Activated CD8-positive, alpha-beta memory T cell treated with anti-CD3 and anti-CD28 coated beads, Interleukin-2, amount 10 ng/mL, durations not matched to agents 7 days and 5 days (primary cell): ENCODE data around the gene INKA1. TPM values are rescaled to one million over a fixed set of nuclear protein-coding genes. Genes with fewer than 3 reads are reported as not detected.
A peak's percentile ranks its signal among the peaks of the same experiment; 100 is the strongest.

Experiments
- ATAC-seq: fragments of 150-1000 bp; cut with Tn5 transposase; one replicate; pipeline ENCODE4 v1.10.0; 2021; ENCODE audit warnings: moderate library complexity
- CTCF ChIA-PET: fragments of 350-600 bp; sonication (Branson Sonifier 250); formaldehyde crosslinking; loops from one replicate; lab custom pipeline; 2021; ENCODE audit warnings: antibody characterized with exemption; lab: Charles Lee
- DNase-seq: peaks from one replicate; pipeline ENCODE4 v3.0.0-alpha.2; 2020
- H3K27ac Mint-ChIP-seq: one replicate; pipeline ENCODE4 v1.8.0; 2021; ENCODE audit warnings: mild to moderate bottlenecking, mixed read lengths
- H3K27me3 Mint-ChIP-seq: one replicate; pipeline ENCODE4 v1.8.0; 2021; ENCODE audit warnings: mixed read lengths
- H3K36me3 Mint-ChIP-seq: one replicate; pipeline ENCODE4 v1.8.0; 2021; ENCODE audit warnings: mild to moderate bottlenecking, mixed read lengths
- H3K4me1 Mint-ChIP-seq: one replicate; pipeline ENCODE4 v1.8.0; 2021; ENCODE audit warnings: mixed read lengths
- H3K4me3 Mint-ChIP-seq: one replicate; pipeline ENCODE4 v1.8.0; 2021; ENCODE audit warnings: mild to moderate bottlenecking, moderate library complexity, mixed read lengths
- H3K9me3 Mint-ChIP-seq: one replicate; pipeline ENCODE4 v1.8.0; 2022; ENCODE audit warnings: low read depth, mixed read lengths
- total RNA-seq, 2 experiments: library from RNA; stranded (reverse); gene quantifications; one replicate each; pipeline ENCODE4 v1.2.3, GENCODE V29; 2021

Gene INKA1
- total RNA-seq, 2 experiments from 2014 or later: 0.73 to 0.85 TPM

- H3K27me3 Mint-ChIP-seq: no peaks in the 10 kb centered on the region
- no peak for ATAC-seq
- no peaks in the 10 kb centered on the region for H3K9me3 Mint-ChIP-seq
- CTCF ChIA-PET: interaction anchor here (0.7 to 3.0 kb wide), 5 partner anchors 12 to 445 kb away, joined by 3 to 16 read pairs (median 3); partner anchors contain the start of gene INKA1
- no peak for DNase-seq
- H3K4me3 Mint-ChIP-seq: no peak overlapping the region
- H3K36me3 Mint-ChIP-seq: no peaks in the 10 kb centered on the region
- peaks cover 15% of the 10 kb centered on the region for H3K4me1 Mint-ChIP-seq
- H3K27ac Mint-ChIP-seq: no peak overlapping the region
These were observed 12.2 kb upstream of the INKA1 start for GRCh38 chr3:49790626-49791411.

- Mint-ChIP-seq H3K4me1 (peaks cover 14% of the 10 kb centered on the region), H3K9me3 (no peaks in the 10 kb centered on the region), H3K4me3 (no peak overlapping the region), H3K27me3 (no peaks in the 10 kb centered on the region), H3K27ac (no peak overlapping the region), H3K36me3 (no peaks in the 10 kb centered on the region)
- ATAC-seq: no peak
- DNase-seq: no peak
- CTCF ChIA-PET: interaction anchor here (0.7 to 3.0 kb wide), 3 partner anchors 11 to 47 kb away, joined by 3 to 16 read pairs (median 3); partner anchors contain the start of gene INKA1
These were observed 11.5 kb upstream of the INKA1 start for GRCh38 chr3:49791571-49791970.

GRCh38 chr3:49792371-49793150 lies 10.5 kb upstream of the INKA1 start:
- H3K4me3 Mint-ChIP-seq: no peak overlapping the region
- no peaks in the 10 kb centered on the region for H3K9me3 Mint-ChIP-seq
- no peaks in the 10 kb centered on the region for H3K27me3 Mint-ChIP-seq
- no peak overlapping the region for H3K27ac Mint-ChIP-seq
- CTCF ChIA-PET: interaction anchor here (0.9 to 1.9 kb wide), 2 partner anchors 10 to 46 kb away, joined by 3 to 6 read pairs; partner anchors contain the start of gene INKA1
- H3K4me1 Mint-ChIP-seq: peaks cover 6% of the 10 kb centered on the region
- DNase-seq (no peak), ATAC-seq (no peak)
- no peaks in the 10 kb centered on the region for H3K36me3 Mint-ChIP-seq

GRCh38 chr3:49793486-49794085 lies 9.5 kb upstream of the INKA1 start:
- Mint-ChIP-seq H3K27ac (no peak overlapping the region), H3K9me3 (no peaks in the 10 kb centered on the region), H3K4me1 (peaks cover 6% of the 10 kb centered on the region), H3K36me3 (no peaks in the 10 kb centered on the region), H3K4me3 (no peak overlapping the region), H3K27me3 (no peaks in the 10 kb centered on the region)
- CTCF ChIA-PET: interaction anchor here (1.9 kb wide), 1 partner anchor 9 kb away, joined by 6 read pairs; the partner anchor contains the start of gene INKA1
- DNase-seq (no peak), ATAC-seq (no peak)

GRCh38 chr3:49794431-49794830 lies 8.6 kb upstream of the INKA1 start:
- DNase-seq (no peak), ATAC-seq (no peak)
- no peaks in the 10 kb centered on the region for H3K27me3 Mint-ChIP-seq
- no peak overlapping the region for H3K4me3 Mint-ChIP-seq
- H3K27ac Mint-ChIP-seq: no peak overlapping the region
- peaks cover 6% of the 10 kb centered on the region for H3K4me1 Mint-ChIP-seq
- no peaks in the 10 kb centered on the region for H3K9me3 Mint-ChIP-seq
- CTCF ChIA-PET: interaction anchor here (1.9 kb wide), 1 partner anchor 8 kb away, joined by 6 read pairs; the partner anchor contains the start of gene INKA1
- H3K36me3 Mint-ChIP-seq: no peaks in the 10 kb centered on the region

GRCh38 chr3:49794926-49795905 lies 7.8 kb upstream of the INKA1 start:
- ATAC-seq (no peak), DNase-seq (no peak)
- H3K27ac Mint-ChIP-seq: no peak overlapping the region
- CTCF ChIA-PET: no interaction called here
- no peaks in the 10 kb centered on the region for H3K36me3 Mint-ChIP-seq
- no peaks in the 10 kb centered on the region for H3K27me3 Mint-ChIP-seq
- H3K4me1 Mint-ChIP-seq: peaks cover 4% of the 10 kb centered on the region
- no peak overlapping the region for H3K4me3 Mint-ChIP-seq
- H3K9me3 Mint-ChIP-seq: no peaks in the 10 kb centered on the region

GRCh38 chr3:49799105-49799504 lies 4.0 kb upstream of the INKA1 start:
- peaks cover 9% of the 10 kb centered on the region for H3K4me1 Mint-ChIP-seq
- H3K36me3 Mint-ChIP-seq: no peaks in the 10 kb centered on the region
- ATAC-seq (no peak), DNase-seq (no peak)
- no peaks in the 10 kb centered on the region for H3K9me3 Mint-ChIP-seq
- peaks cover 11% of the 10 kb centered on the region for H3K27me3 Mint-ChIP-seq
- CTCF ChIA-PET: interaction anchor here (0.7 to 15.8 kb wide), 5 partner anchors 12 to 259 kb away, joined by 3 to 261 read pairs (median 10); partner anchors contain the start of gene UBA7
- no peak overlapping the region for H3K4me3 Mint-ChIP-seq
- no peak overlapping the region for H3K27ac Mint-ChIP-seq

GRCh38 chr3:49799761-49800160 lies 3.3 kb upstream of the INKA1 start, which contains the start of gene CDHR4:
Gene CDHR4 (minus strand): TSS chr3:49799873. CDS start chr3:49799812, 61 bp downstream.
- DNase-seq: no peak

GRCh38 chr3:49801160-49801559 lies 1.9 kb upstream of the INKA1 start:
- DNase-seq (no peak), ATAC-seq (no peak)
- Mint-ChIP-seq H3K9me3 (no peaks in the 10 kb centered on the region), H3K27me3 (peaks cover 11% of the 10 kb centered on the region), H3K4me1 (peaks cover 14% of the 10 kb centered on the region), H3K36me3 (no peaks in the 10 kb centered on the region), H3K27ac (no peak overlapping the region), H3K4me3 (no peak overlapping the region)
- CTCF ChIA-PET: interaction anchor here (0.8 to 15.8 kb wide), 9 partner anchors 11 to 100 kb away, joined by 3 to 261 read pairs (median 14); partner anchors contain the start of genes AMIGO3, IP6K1, TRAIP and UBA7

More at GRCh38 chr3:49799761-49800160, 3.3 kb upstream of the INKA1 start, which contains the start of gene CDHR4:
- peaks cover 11% of the 10 kb centered on the region for H3K27me3 Mint-ChIP-seq
- CTCF ChIA-PET: interaction anchor here (0.7 to 15.8 kb wide), 4 partner anchors 12 to 37 kb away, joined by 3 to 261 read pairs (median 48); partner anchors contain the start of gene UBA7
- no peaks in the 10 kb centered on the region for H3K36me3 Mint-ChIP-seq
- ATAC-seq: no peak
- no peak within 1 kb of the TSS for H3K27ac Mint-ChIP-seq
- peaks cover 10% of the 10 kb centered on the region for H3K4me1 Mint-ChIP-seq
- no peak within 1 kb of the TSS for H3K4me3 Mint-ChIP-seq
- no peaks in the 10 kb centered on the region for H3K9me3 Mint-ChIP-seq

- peak overlapping the region; percentile 4 for H3K27ac Mint-ChIP-seq
- peaks cover 11% of the 10 kb centered on the region for H3K27me3 Mint-ChIP-seq
- CTCF ChIA-PET: interaction anchor here (0.6 to 15.8 kb wide), 23 partner anchors 10 to 264 kb away, joined by 3 to 261 read pairs (median 9); partner anchors contain the start of genes IP6K1, MON1A, MST1R and RBM6
- DNase-seq (peak; percentile 59), ATAC-seq (peak; percentile 11)
- peak overlapping the region; percentile 80 for H3K4me3 Mint-ChIP-seq
- H3K9me3 Mint-ChIP-seq: no peaks in the 10 kb centered on the region
- peaks cover 2% of the 10 kb centered on the region for H3K36me3 Mint-ChIP-seq
- H3K4me1 Mint-ChIP-seq: peaks cover 36% of the 10 kb centered on the region
These were observed 542 bp downstream of the INKA1 start for GRCh38 chr3:49803465-49804140.
